Nephron (organoid): ENCODE results near the gene ST7L.
"Not testable (repeated sequence)": the region's sequence is repeated elsewhere in the genome, so short reads cannot be mapped to it uniquely, and the experiment has no call there.

Experiments
- H3K27ac Mint-ChIP-seq, 3 experiments: 2 replicates each; pipeline ENCODE4 v1.8.0; 2020; ENCODE audit warnings: mixed read lengths in 3 of 3, mild to moderate bottlenecking in 2 of 3, moderate library complexity in 1 of 3
- H3K27me3 Mint-ChIP-seq: 2 replicates; pipeline ENCODE4 v1.8.0; 2021; ENCODE audit warnings: low read depth, mild to moderate bottlenecking, moderate library complexity, mixed read lengths
- H3K36me3 Mint-ChIP-seq: 2 replicates; pipeline ENCODE4 v1.8.0; 2020; ENCODE audit warnings: low read depth, mixed read lengths
- H3K4me1 Mint-ChIP-seq: 2 replicates; pipeline ENCODE4 v1.8.0; 2020; ENCODE audit warnings: mixed read lengths
- H3K4me3 Mint-ChIP-seq, 3 experiments: 2 replicates each; pipeline ENCODE4 v1.8.0; 2020; ENCODE audit warnings: mild to moderate bottlenecking in 3 of 3, mixed read lengths in 3 of 3, moderate library complexity in 2 of 3
- H3K9me3 Mint-ChIP-seq: 2 replicates; pipeline ENCODE4 v1.8.0; 2020; ENCODE audit warnings: mixed read lengths
- CTCF ChIP-seq, 3 experiments: fragments of 200-600 bp; sonication (generic); IDR thresholded peaks; one replicate each; pipeline ENCODE4 v1.5.0; 2021; ENCODE audit warnings: antibody characterized with exemption in 3 of 3; ENCODE audit not compliant: unreplicated experiment in 3 of 3

Gene ST7L

DNA sequence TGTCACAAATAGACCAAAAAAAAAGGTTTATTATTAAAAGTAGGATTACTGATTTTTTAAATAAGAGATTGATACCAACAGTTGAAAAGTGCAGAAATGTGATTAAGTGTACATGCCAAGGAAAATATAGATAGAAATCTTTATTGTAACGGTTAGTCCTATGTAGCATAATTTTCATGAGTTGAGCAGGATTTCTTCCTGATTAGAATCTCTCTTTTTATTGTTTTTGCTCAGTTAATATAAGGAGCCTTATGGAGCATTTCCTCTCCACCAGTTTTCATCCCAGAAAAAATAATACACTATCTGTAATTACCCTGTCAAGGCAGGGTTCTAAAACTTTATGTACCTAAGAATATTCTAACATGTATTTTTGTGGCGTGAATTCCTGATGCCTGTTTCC is 24.1 kb upstream of the ST7L start:
- TF ChIP-seq CTCF (IDR thresholded peaks at IDR 0.05; ENCODE audit: unreplicated experiment in 3 of 3), result no peak
- Mint-ChIP-seq H3K27me3 (no peaks in the 10 kb centered on the region), H3K4me3 (no peak overlapping the region), H3K27ac (no peak overlapping the region), H3K9me3 (peaks cover under 1% of the 10 kb centered on the region), H3K4me1 (no peaks in the 10 kb centered on the region), H3K36me3 (peaks cover 49% of the 10 kb centered on the region)

GRCh38 chr1:112640437-112640836 is 21.5 kb upstream of the ST7L start:
- H3K27me3 Mint-ChIP-seq, H3K4me3 Mint-ChIP-seq, H3K4me1 Mint-ChIP-seq: not testable (repeated sequence)

DNA sequence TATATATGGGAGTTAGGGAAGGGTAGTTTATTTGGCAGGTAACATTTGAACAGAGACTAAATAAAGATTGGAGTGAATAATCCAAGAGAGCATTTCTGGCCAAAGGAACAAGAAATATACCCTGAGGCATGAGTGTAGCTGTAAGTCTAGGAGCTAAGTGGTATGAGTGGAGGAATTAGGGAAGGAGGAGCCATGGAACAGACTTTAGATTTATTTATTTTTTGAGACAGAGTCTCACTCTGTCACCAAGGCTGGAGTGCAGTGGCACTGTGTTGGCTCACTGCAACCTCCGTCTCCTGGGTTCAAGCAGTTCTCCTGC is 19.1 kb upstream of the ST7L start:
- H3K4me3 Mint-ChIP-seq, result no peak overlapping the region
- H3K4me1 Mint-ChIP-seq, result peaks cover 10% of the 10 kb centered on the region
- H3K27ac Mint-ChIP-seq, result peak overlapping the region in 1 of 3 experiments; percentile 13
- no peaks in the 10 kb centered on the region for H3K27me3 Mint-ChIP-seq
- peaks cover 3% of the 10 kb centered on the region for H3K9me3 Mint-ChIP-seq
- H3K36me3 Mint-ChIP-seq, result peaks cover 30% of the 10 kb centered on the region
- TF ChIP-seq CTCF (IDR thresholded peaks at IDR 0.05; ENCODE audit: unreplicated experiment in 3 of 3), result no peak

More at GRCh38 chr1:112640437-112640836, 21.5 kb upstream of the ST7L start:
- H3K9me3 Mint-ChIP-seq, H3K27ac Mint-ChIP-seq: not testable (repeated sequence)
- H3K36me3 Mint-ChIP-seq, result peaks cover 34% of the 10 kb centered on the region

DNA sequence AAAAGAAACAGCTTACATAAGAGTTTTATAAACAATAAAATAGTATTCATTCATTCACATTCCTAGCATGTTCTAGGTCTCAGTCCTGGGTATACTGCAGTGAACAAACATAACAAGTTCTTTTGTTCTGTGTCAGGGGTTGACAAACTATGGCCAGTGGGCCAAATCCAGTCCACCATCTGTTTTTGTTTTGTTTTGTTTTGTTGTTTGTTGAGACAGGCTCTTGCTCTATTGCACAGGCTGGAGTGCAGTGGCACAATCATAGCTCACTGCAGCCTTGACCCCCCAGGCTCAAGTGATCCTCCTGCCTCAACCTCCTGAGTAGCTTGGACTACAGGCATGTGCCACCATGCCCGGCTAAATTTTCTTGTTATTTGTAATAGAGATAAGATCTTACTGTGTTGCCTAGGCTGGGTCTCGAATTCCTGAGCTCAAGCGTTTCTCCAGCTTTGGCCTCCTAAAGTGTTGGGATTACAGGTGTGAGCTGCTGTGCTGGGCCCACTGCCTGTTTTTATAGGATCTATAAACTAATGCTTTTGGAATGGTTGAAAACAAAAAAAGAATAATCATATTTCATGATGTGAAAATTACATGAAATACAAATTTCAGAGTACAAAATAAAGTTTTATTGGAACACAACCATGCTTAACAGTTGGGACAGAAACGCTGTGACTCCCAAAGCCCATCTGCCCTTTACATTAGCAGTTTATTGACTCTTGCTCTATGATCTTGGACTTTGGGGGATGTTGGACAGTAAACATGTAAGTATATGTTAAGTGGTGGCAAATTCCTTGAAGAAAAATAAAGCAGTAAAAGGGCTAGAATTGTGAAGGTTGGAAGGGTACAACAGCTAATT is 18.5 kb upstream of the ST7L start:
- Mint-ChIP-seq H3K9me3 (peaks cover 3% of the 10 kb centered on the region), H3K27me3 (no peaks in the 10 kb centered on the region), H3K36me3 (peaks cover 30% of the 10 kb centered on the region), H3K4me3 (no peak overlapping the region), H3K4me1 (peaks cover 10% of the 10 kb centered on the region), H3K27ac (peak overlapping the region in 1 of 3 experiments; percentile 50)
- TF ChIP-seq CTCF (IDR thresholded peaks at IDR 0.05; ENCODE audit: unreplicated experiment in 3 of 3), result no peak

DNA sequence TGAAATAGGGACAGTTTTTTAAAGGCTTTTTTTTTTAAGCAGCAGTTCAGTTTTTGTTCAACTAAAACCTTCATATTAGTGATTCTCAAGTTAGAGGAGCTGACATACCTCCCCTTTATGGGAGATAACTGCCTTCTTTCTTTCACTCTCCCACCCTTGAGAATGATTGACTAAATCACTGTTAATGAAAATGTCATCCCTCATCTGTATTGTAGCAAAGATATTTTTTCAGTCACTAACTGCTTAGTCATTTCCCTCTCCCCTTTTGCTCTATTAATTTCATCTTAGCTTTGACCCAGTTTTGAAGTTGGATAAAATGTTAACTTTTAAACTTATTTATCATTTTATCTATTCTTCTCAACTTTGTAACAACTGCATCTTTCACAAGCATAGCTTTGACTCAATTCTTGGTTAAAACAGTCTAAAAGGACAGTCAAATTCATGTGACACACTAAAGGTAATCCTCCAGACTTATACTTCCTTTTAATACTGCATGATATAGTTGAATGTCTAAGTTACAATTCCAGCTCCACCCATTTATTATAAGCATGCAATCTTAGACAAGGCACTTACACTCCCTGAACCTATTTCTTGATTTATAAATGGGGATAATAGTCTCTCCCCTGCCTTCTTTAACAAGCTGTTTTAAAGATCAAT is 17.8 kb upstream of the ST7L start:
- peaks cover 10% of the 10 kb centered on the region for H3K4me1 Mint-ChIP-seq
- H3K4me3 Mint-ChIP-seq, result no peak overlapping the region
- peaks cover 28% of the 10 kb centered on the region for H3K36me3 Mint-ChIP-seq
- H3K27me3 Mint-ChIP-seq, result no peaks in the 10 kb centered on the region
- no peak for TF ChIP-seq CTCF (IDR thresholded peaks at IDR 0.05; ENCODE audit: unreplicated experiment in 3 of 3)
- peak overlapping the region; percentile 9 to 50 (median 19) for H3K27ac Mint-ChIP-seq
- peaks cover 3% of the 10 kb centered on the region for H3K9me3 Mint-ChIP-seq

DNA sequence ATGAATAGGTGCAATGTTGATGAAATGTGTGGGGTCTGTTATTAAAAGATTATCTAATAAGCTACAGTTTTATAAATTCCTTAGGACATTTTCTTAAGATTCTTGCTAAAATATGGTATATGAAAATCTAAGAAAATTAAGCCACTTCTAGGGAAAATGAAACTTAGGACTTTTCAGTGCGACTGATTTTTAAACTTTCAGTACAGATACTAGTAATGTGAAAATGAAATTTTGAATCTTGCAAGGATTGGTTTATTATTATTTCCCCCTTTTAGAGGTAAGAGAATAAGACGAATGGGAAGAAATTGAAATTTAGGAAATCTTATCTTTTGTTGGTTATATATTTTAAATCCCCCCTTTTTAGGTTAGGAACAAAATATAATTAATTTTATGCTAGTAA is 17.1 kb upstream of the ST7L start:
- peaks cover 10% of the 10 kb centered on the region for H3K4me1 Mint-ChIP-seq
- H3K9me3 Mint-ChIP-seq, result peaks cover 3% of the 10 kb centered on the region

More for the DNA sequence above, 17.1 kb upstream of the ST7L start:
- no peak overlapping the region for H3K27ac Mint-ChIP-seq
- peaks cover 32% of the 10 kb centered on the region for H3K36me3 Mint-ChIP-seq
- no peak for TF ChIP-seq CTCF (IDR thresholded peaks at IDR 0.05; ENCODE audit: unreplicated experiment in 3 of 3)
- no peak overlapping the region for H3K4me3 Mint-ChIP-seq
- H3K27me3 Mint-ChIP-seq, result no peaks in the 10 kb centered on the region
